GM12873 (cell line): ENCODE results near the gene MICAL3.

Experiments
- CTCF ChIP-seq: IDR thresholded peaks from 2 replicates; pipeline ENCODE4 v1.5.1; 2012; ENCODE audit warnings: low read depth, mild to moderate bottlenecking, moderate library complexity, low read length, control low read depth; ENCODE audit not compliant: insufficient read depth; ENCODE audit errors: missing control alignments

The MICAL3 gene

GRCh38 chr22:17778412-17778976 is 245.9 kb downstream of the MICAL3 start:
- TF ChIP-seq CTCF = no peak

GRCh38 chr22:17777717-17778044 is 246.7 kb downstream of the MICAL3 start:
- TF ChIP-seq CTCF = no peak

GRCh38 chr22:17777005-17777716 is 247.2 kb downstream of the MICAL3 start:
- no peak for TF ChIP-seq CTCF

- no peak for TF ChIP-seq CTCF
Observed at GRCh38 chr22:17775781-17776465, 248.4 kb downstream of the MICAL3 start.

GRCh38 chr22:17774926-17775685 is 249.3 kb downstream of the MICAL3 start:
- no peak for TF ChIP-seq CTCF

GRCh38 chr22:17774206-17774925 is 250.0 kb downstream of the MICAL3 start, which contains the start of gene BID:
TSS of gene BID (minus strand) at chr22:17774469. CDS start at chr22:17750116, 24,353 bp downstream.
- TF ChIP-seq CTCF = no peak
